ENCODE data around the gene P2RX4. TPM values are rescaled to one million over a fixed set of nuclear protein-coding genes. Genes with fewer than 3 reads are reported as not detected.

The P2RX4 gene
- total RNA-seq, 1 experiment from 2014 or later = 17.1 TPM

GRCh38 chr12:121238604-121239350 is 28.8 kb downstream of the P2RX4 start (continued):
- TF ChIP-seq REST (IDR thresholded peaks at IDR 0.05; ENCODE audit: low read depth) (no peak), ZNF274 (IDR thresholded peaks at IDR 0.05; ENCODE audit: low read depth, low read length) (no peak)

DNA sequence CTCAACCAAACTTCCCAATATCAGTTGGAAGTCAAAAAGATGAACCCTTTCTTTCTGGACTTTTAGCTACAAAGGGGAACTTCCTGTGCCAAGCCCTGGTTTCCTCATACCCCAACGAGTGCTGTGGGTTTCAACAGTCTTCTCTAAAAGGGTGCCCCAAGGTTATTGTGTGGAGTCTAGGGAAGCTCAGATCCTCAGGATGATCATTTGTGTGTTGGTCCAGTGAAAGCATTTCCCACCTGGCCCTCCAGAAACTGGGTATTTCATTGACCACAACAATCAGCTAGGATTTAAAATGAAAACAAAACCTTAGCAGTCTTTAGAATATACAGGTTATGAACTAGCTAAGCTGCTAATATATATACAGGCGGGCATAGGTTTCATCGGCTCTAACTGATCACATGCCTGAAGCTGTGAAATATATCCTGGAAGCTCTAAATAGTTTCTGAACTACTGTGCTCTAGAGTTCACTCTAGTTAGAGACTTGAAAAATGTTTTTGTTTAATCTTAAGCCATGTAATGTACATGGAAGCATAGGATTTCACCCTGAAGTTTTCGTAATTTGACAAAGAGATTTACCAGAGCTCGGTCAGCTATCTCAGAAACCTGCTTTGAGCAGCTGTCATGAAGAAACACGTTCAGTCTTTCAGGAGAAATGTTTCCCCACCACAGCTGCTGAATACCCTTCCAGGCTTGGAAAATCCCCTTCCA is 29.6 kb downstream of the P2RX4 start:
- intact Hi-C loops (cut with micrococcal nuclease) = no loop called here
- POLR2A ChIA-PET = interaction anchor here (1.1 kb wide), 1 partner anchor 9 kb away, joined by 3 read pairs; no protein-coding TSS in a partner anchor
- ATAC-seq = no peak

More for the DNA sequence above, 29.6 kb downstream of the P2RX4 start:
- H3K27ac ChIP-seq (ENCODE audit: low read depth, low read length) = no peak overlapping the region
- RAD21 ChIA-PET (ENCODE audit: low non-redundant PET in 1 of 2, low total read pairs in 2 of 2, uncharacterized antibody in 2 of 2, unreplicated experiment in 2 of 2) = no interaction called here
- H3K9me2 ChIP-seq (ENCODE audit: insufficient read depth) = no peaks in the 10 kb centered on the region
- no peaks in the 10 kb centered on the region for H3K4me1 ChIP-seq (ENCODE audit: control insufficient read depth in 1 of 2, insufficient read depth in 2 of 2, low read length in 2 of 2)
- no peak overlapping the region for H2AFZ ChIP-seq (ENCODE audit: low read depth, low read length, poor library complexity, severe bottlenecking)
- BruUV-seq (replicated peaks) = TSS peak; percentile 15
- no peak overlapping the region for H3K9ac ChIP-seq (ENCODE audit: low read length)
- TF ChIP-seq ZFX (IDR thresholded peaks at IDR 0.05) = no peak
- TF ChIP-seq SRF (IDR thresholded peaks at IDR 0.05; ENCODE audit: low read depth) = no peak
- no peak for TF ChIP-seq CBX3 (IDR thresholded peaks at IDR 0.05; ENCODE audit: low read depth)
- no peak for TF ChIP-seq SP1 (IDR thresholded peaks at IDR 0.05; ENCODE audit: low read depth)
- no peak for TF ChIP-seq TCF7L2 (IDR thresholded peaks at IDR 0.05; ENCODE audit: borderline replicate concordance, extremely low read depth, insufficient read depth, insufficient read length)
- TF ChIP-seq POLR2AphosphoS5 (IDR thresholded peaks at IDR 0.05; ENCODE audit: low read depth, low read length) = no peak
- no peak for TF ChIP-seq FOSL1 (IDR thresholded peaks at IDR 0.05; ENCODE audit: low read depth)
- TF ChIP-seq ZBTB33 (IDR thresholded peaks at IDR 0.05; ENCODE audit: extremely low read depth, insufficient replicate concordance, low read length) = no peak
- TF ChIP-seq ELF1 (IDR thresholded peaks at IDR 0.05; ENCODE audit: borderline replicate concordance, low read depth) = no peak
- TF ChIP-seq SIN3A (IDR thresholded peaks at IDR 0.05; ENCODE audit: low read depth) = no peak
- TF ChIP-seq EZH2phosphoT487 (IDR thresholded peaks at IDR 0.05; ENCODE audit: borderline replicate concordance) = no peak
- no peak for TF ChIP-seq CEBPB (IDR thresholded peaks at IDR 0.05; ENCODE audit: low read depth)
- H3K79me2 ChIP-seq (ENCODE audit: insufficient read depth, low read length) = no peaks in the 10 kb centered on the region
- H3K9me3 ChIP-seq (ENCODE audit: control insufficient read depth in 1 of 2, insufficient read depth in 1 of 2, low read depth in 1 of 2, low read length in 2 of 2) = no peaks in the 10 kb centered on the region
- DNase-seq (ENCODE audit: low read depth, low spot score) = no peak
- H3K4me2 ChIP-seq (ENCODE audit: low read length) = no peak overlapping the region
- H3K4me3 ChIP-seq (replicated peaks in 1 of 2; ENCODE audit: low read depth in 1 of 2, low read length in 2 of 2) = no peak overlapping the region
- no peaks in the 10 kb centered on the region for H4K20me1 ChIP-seq (ENCODE audit: insufficient read depth)
- CTCF ChIA-PET = interaction anchor here (1.3 kb wide), 1 partner anchor 10 kb away, joined by 3 read pairs; no protein-coding TSS in a partner anchor
- peaks cover 2 to 8% of the 10 kb centered on the region in 2 experiments; a peak in 3 of 4 replicates for H3K36me3 ChIP-seq (ENCODE audit: control insufficient read depth in 1 of 2, insufficient read depth in 2 of 2, low read length in 2 of 2)
- no peaks in the 10 kb centered on the region for H3K27me3 ChIP-seq (ENCODE audit: insufficient read depth, low read length)

Data from HCT116 (cell line).